ENCODE results near the gene OLR1.

The OLR1 gene

GRCh38 chr12:10110256-10110844 is 61.6 kb downstream of the OLR1 start:
- DNase-seq: no peak

All from nucleus accumbens (tissue), 56 donors.